HL-60 (cell line): Measurements from ENCODE around the gene SCAMP3.

Source experiments
- DNase-seq, 2 experiments: peaks; one replicate each; pipeline ENCODE4 v3.0.0-alpha.2; 2010 to 2020; ENCODE audit warnings: low read depth in 1 of 2, low spot score in 1 of 2
- H3K27ac ChIP-seq: fragments of 250-450 bp; sonication (Bioruptor Pico); replicated peaks from 2 replicates; pipeline ENCODE4 v1.5.1; 2020; ENCODE audit warnings: mild to moderate bottlenecking, moderate library complexity
- H3K27me3 ChIP-seq: fragments of 250-450 bp; sonication (Bioruptor Pico); 2 replicates; pipeline ENCODE4 v1.5.1; 2021; ENCODE audit warnings: mild to moderate bottlenecking, moderate library complexity; ENCODE audit not compliant: insufficient read depth, poor library complexity, severe bottlenecking
- H3K4me3 ChIP-seq: replicated peaks from 2 replicates; pipeline ENCODE4 v1.5.1; 2011; ENCODE audit warnings: mild to moderate bottlenecking, control low read depth, low read length; ENCODE audit not compliant: insufficient read depth
- GABPA ChIP-seq: IDR thresholded peaks from 2 replicates; pipeline ENCODE4 v1.6.1; 2012; ENCODE audit warnings: low read depth
- POLR2AphosphoS5 ChIP-seq: IDR thresholded peaks from 2 replicates; pipeline ENCODE4 v1.6.1; 2012; ENCODE audit warnings: low read depth
- SPI1 ChIP-seq: IDR thresholded peaks from 2 replicates; pipeline ENCODE4 v1.6.1; 2012; ENCODE audit warnings: low read depth, mild to moderate bottlenecking, borderline replicate concordance
- TF ChIP-seq, protein P1 (sequence below): IDR thresholded peaks from 2 replicates; pipeline ENCODE4 v1.6.1; 2012; ENCODE audit warnings: low read depth; ENCODE audit not compliant: insufficient replicate concordance
- TF ChIP-seq, protein P2 (sequence below): IDR thresholded peaks from one replicate; pipeline ENCODE4 v1.5.1; 2011; ENCODE audit warnings: low read length, control low read depth, inconsistent platforms; ENCODE audit not compliant: insufficient read depth

SCAMP3 gene

DNA sequence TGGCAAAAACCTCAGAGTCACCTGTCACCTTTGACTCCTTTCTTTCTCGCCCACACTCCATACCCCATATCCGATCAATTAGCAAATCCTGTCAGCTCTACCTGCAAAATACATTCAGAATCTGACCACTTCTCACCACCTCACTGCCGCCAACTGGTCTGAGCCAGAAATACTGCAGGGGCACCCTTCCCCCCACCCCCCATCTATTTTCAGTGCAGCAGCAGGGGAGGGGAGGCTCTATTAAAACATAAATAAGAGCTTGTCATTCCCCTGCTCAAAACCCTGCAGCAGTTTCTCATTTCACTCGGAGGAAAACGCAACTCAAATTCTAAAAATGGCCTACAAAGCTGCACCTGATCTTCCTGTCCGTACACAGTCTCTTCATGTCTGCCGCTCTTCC, 35.2 kb upstream of the SCAMP3 start:
- TF ChIP-seq GABPA (no peak), POLR2AphosphoS5 (no peak), SPI1 (no peak)
- TF ChIP-seq, protein P1, sequence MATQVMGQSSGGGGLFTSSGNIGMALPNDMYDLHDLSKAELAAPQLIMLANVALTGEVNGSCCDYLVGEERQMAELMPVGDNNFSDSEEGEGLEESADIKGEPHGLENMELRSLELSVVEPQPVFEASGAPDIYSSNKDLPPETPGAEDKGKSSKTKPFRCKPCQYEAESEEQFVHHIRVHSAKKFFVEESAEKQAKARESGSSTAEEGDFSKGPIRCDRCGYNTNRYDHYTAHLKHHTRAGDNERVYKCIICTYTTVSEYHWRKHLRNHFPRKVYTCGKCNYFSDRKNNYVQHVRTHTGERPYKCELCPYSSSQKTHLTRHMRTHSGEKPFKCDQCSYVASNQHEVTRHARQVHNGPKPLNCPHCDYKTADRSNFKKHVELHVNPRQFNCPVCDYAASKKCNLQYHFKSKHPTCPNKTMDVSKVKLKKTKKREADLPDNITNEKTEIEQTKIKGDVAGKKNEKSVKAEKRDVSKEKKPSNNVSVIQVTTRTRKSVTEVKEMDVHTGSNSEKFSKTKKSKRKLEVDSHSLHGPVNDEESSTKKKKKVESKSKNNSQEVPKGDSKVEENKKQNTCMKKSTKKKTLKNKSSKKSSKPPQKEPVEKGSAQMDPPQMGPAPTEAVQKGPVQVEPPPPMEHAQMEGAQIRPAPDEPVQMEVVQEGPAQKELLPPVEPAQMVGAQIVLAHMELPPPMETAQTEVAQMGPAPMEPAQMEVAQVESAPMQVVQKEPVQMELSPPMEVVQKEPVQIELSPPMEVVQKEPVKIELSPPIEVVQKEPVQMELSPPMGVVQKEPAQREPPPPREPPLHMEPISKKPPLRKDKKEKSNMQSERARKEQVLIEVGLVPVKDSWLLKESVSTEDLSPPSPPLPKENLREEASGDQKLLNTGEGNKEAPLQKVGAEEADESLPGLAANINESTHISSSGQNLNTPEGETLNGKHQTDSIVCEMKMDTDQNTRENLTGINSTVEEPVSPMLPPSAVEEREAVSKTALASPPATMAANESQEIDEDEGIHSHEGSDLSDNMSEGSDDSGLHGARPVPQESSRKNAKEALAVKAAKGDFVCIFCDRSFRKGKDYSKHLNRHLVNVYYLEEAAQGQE, result no peak
- TF ChIP-seq, protein P2, sequence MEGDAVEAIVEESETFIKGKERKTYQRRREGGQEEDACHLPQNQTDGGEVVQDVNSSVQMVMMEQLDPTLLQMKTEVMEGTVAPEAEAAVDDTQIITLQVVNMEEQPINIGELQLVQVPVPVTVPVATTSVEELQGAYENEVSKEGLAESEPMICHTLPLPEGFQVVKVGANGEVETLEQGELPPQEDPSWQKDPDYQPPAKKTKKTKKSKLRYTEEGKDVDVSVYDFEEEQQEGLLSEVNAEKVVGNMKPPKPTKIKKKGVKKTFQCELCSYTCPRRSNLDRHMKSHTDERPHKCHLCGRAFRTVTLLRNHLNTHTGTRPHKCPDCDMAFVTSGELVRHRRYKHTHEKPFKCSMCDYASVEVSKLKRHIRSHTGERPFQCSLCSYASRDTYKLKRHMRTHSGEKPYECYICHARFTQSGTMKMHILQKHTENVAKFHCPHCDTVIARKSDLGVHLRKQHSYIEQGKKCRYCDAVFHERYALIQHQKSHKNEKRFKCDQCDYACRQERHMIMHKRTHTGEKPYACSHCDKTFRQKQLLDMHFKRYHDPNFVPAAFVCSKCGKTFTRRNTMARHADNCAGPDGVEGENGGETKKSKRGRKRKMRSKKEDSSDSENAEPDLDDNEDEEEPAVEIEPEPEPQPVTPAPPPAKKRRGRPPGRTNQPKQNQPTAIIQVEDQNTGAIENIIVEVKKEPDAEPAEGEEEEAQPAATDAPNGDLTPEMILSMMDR, result no peak
- Histone ChIP-seq H3K27ac (no peak overlapping the region), H3K27me3 (peaks cover 12% of the 10 kb centered on the region), H3K4me3 (no peak overlapping the region)
- DNase-seq, result no peak

DNA sequence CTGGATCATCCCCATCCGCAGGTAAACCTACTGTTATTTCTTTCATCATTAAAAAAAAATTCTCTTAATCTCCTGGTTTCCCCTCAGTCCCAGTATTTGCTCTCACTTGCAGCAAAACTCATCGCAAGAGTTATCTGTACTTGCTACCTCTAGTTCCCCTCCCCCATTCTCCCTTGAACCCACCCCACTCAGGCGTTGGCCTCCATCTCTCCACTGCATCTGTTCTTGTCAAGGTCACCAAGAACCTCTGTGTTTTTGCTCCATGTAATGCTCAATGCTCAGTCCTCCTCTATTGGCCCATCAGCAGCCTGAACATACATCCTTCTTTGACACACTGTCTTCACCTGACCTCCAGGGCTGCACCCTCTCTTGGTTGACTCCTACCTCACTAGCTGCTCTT, 34.5 kb upstream of the SCAMP3 start:
- TF ChIP-seq, protein P2, result no peak
- no peak for TF ChIP-seq GABPA
- TF ChIP-seq SPI1, result no peak
- TF ChIP-seq, protein P1, result no peak
- TF ChIP-seq POLR2AphosphoS5, result no peak
- no peak overlapping the region for H3K27ac ChIP-seq
- DNase-seq, result no peak
- no peak overlapping the region for H3K4me3 ChIP-seq
- H3K27me3 ChIP-seq, result peaks cover 12% of the 10 kb centered on the region

DNA sequence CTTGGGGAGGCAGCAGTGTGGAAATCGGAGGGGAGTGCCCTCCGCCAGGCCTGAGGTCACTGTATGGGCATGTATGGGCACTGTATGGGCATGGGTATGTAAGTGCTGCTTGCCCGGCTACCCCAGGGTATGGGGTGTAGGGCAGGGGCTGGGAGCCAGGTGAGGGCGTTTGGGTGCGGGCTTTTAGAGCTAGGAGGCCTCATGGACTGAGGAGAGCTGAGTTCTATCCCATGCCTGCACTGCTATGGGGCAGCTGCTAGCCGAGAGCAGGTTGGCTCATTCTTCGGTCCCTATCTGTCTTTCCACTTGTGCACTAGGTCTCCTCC, 33.7 kb upstream of the SCAMP3 start:
- Histone ChIP-seq H3K4me3 (no peak overlapping the region), H3K27me3 (peaks cover 12% of the 10 kb centered on the region), H3K27ac (no peak overlapping the region)
- DNase-seq, result no peak
- TF ChIP-seq, protein P1, result no peak
- TF ChIP-seq, protein P2, result no peak
- TF ChIP-seq SPI1 (no peak), GABPA (no peak), POLR2AphosphoS5 (no peak)
